ENCODE measurements around the gene EFR3B. TPM values are rescaled to one million over a fixed set of nuclear protein-coding genes. Genes with fewer than 3 reads are reported as not detected.

Gene EFR3B
- total and polyA plus RNA-seq, 10 of the 15 experiments (the other 5 are each of a cell fraction or from before 2014, with no cell fraction given): 0.12 to 3.9 (median 1.8) TPM

GRCh38 chr2:25088817-25089516 is 47.1 kb downstream of the EFR3B start:
- ChIA-PET CTCF (no interaction called here), RAD21 (ENCODE audit: unreplicated experiment) (no interaction called here), POLR2A (no interaction called here), SMC1A (ENCODE audit: uncharacterized antibody, unreplicated experiment) (no interaction called here)
- Histone ChIP-seq H4K20me1 (ENCODE audit: control insufficient read depth, insufficient read depth) (no peaks in the 10 kb centered on the region), H3K4me1 (ENCODE audit: control insufficient read depth, insufficient read depth, low read length) (no peaks in the 10 kb centered on the region), H3K27me3 (replicated peaks in 1 of 2; ENCODE audit: control insufficient read depth in 2 of 2, insufficient read depth in 2 of 2, low read length in 1 of 2) (no peaks in the 10 kb centered on the region; a peak in 1 of 4 replicates), H3K36me3 (ENCODE audit: control insufficient read depth in 2 of 2, insufficient read depth in 2 of 2, low read length in 1 of 2) (no peaks in the 10 kb centered on the region), H3K4me2 (ENCODE audit: control insufficient read depth, insufficient read depth) (no peak overlapping the region), H3K9ac (ENCODE audit: control insufficient read depth, insufficient read depth, low read length) (no peak overlapping the region), H3K27ac (ENCODE audit: control insufficient read depth, insufficient read depth) (no peak overlapping the region), H3K9me3 (replicated peaks; ENCODE audit: control insufficient read depth, insufficient read depth, low read length) (no peaks in the 10 kb centered on the region), H3K4me3 (no peak overlapping the region), H3K79me2 (ENCODE audit: control insufficient read depth, insufficient read depth, low read length) (no peaks in the 10 kb centered on the region), H2AFZ (ENCODE audit: control insufficient read depth, low read depth, low read length) (no peak overlapping the region)
- in situ Hi-C loops (cut with MboI): no loop called here
- TF ChIP-seq ESRRA (IDR thresholded peaks at IDR 0.05; ENCODE audit: low read length) (no peak), USF2 (IDR thresholded peaks at IDR 0.05; ENCODE audit: borderline replicate concordance, low read depth, low read length) (no peak), RBBP5 (conservative IDR thresholded peaks at IDR 0.05) (no peak), YBX1 (IDR thresholded peaks at IDR 0.05) (no peak), MYC (IDR thresholded peaks at IDR 0.05; ENCODE audit: insufficient read depth, insufficient read length, insufficient replicate concordance, low read length, severe bottlenecking) (no peak), HDAC2 (IDR thresholded peaks at IDR 0.05) (no peak), CHD2 (IDR thresholded peaks at IDR 0.05; ENCODE audit: borderline replicate concordance, low read depth, low read length) (no peak), SMARCA5 (IDR thresholded peaks at IDR 0.05) (no peak), HDAC6 (IDR thresholded peaks at IDR 0.05; ENCODE audit: unreplicated experiment) (no peak), CREM (IDR thresholded peaks at IDR 0.05; ENCODE audit: low read depth) (no peak), STAT1 (conservative IDR thresholded peaks at IDR 0.05) (no peak)
- TF ChIP-seq, protein P1, sequence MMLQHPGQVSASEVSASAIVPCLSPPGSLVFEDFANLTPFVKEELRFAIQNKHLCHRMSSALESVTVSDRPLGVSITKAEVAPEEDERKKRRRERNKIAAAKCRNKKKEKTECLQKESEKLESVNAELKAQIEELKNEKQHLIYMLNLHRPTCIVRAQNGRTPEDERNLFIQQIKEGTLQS (IDR thresholded peaks at IDR 0.05; ENCODE audit: borderline replicate concordance, extremely low read depth, low read depth, low read length): no peak
- TF ChIP-seq, protein P2, sequence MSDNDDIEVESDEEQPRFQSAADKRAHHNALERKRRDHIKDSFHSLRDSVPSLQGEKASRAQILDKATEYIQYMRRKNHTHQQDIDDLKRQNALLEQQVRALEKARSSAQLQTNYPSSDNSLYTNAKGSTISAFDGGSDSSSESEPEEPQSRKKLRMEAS (IDR thresholded peaks at IDR 0.05; ENCODE audit: low read depth, low read length): no peak
- TF ChIP-seq, protein P3, sequence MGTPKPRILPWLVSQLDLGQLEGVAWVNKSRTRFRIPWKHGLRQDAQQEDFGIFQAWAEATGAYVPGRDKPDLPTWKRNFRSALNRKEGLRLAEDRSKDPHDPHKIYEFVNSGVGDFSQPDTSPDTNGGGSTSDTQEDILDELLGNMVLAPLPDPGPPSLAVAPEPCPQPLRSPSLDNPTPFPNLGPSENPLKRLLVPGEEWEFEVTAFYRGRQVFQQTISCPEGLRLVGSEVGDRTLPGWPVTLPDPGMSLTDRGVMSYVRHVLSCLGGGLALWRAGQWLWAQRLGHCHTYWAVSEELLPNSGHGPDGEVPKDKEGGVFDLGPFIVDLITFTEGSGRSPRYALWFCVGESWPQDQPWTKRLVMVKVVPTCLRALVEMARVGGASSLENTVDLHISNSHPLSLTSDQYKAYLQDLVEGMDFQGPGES (IDR thresholded peaks at IDR 0.05): no peak
- TF ChIP-seq, protein P4, sequence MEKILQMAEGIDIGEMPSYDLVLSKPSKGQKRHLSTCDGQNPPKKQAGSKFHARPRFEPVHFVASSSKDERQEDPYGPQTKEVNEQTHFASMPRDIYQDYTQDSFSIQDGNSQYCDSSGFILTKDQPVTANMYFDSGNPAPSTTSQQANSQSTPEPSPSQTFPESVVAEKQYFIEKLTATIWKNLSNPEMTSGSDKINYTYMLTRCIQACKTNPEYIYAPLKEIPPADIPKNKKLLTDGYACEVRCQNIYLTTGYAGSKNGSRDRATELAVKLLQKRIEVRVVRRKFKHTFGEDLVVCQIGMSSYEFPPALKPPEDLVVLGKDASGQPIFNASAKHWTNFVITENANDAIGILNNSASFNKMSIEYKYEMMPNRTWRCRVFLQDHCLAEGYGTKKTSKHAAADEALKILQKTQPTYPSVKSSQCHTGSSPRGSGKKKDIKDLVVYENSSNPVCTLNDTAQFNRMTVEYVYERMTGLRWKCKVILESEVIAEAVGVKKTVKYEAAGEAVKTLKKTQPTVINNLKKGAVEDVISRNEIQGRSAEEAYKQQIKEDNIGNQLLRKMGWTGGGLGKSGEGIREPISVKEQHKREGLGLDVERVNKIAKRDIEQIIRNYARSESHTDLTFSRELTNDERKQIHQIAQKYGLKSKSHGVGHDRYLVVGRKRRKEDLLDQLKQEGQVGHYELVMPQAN (conservative IDR thresholded peaks at IDR 0.05): no peak
- TF ChIP-seq, protein P5, sequence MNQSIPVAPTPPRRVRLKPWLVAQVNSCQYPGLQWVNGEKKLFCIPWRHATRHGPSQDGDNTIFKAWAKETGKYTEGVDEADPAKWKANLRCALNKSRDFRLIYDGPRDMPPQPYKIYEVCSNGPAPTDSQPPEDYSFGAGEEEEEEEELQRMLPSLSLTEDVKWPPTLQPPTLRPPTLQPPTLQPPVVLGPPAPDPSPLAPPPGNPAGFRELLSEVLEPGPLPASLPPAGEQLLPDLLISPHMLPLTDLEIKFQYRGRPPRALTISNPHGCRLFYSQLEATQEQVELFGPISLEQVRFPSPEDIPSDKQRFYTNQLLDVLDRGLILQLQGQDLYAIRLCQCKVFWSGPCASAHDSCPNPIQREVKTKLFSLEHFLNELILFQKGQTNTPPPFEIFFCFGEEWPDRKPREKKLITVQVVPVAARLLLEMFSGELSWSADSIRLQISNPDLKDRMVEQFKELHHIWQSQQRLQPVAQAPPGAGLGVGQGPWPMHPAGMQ (IDR thresholded peaks at IDR 0.05; ENCODE audit: borderline replicate concordance): no peak
- WGBS (ENCODE audit: insufficient coverage, insufficient replicate concordance, low lambda C conversion rate, missing lambda C conversion rate): 64% methylated on average over 6 of the region's 6 CpGs
- no TSS peak for BruUV-seq (replicated peaks)
- DNase-seq (ENCODE audit: low read depth, low spot score) (no peak), ATAC-seq (no peak), FAIRE-seq (no peak)
- intact Hi-C loops (cut with micrococcal nuclease; ENCODE audit: unreplicated experiment): no loop called here
